A549 (cell line): ENCODE data around the gene TUBG2.
"Not testable (repeated sequence)": the region's sequence is repeated elsewhere in the genome, so short reads cannot be mapped to it uniquely, and the experiment has no call there.

ENCODE experiments used
- CTCF ChIP-seq: fragments of >200 bp; sonication (Bioruptor Twin); formaldehyde crosslinking; IDR thresholded peaks from 3 replicates; pipeline ENCODE4 v1.5.1; 2016
- ELK1 ChIP-seq: fragments of 150-350 bp; IDR thresholded peaks from 2 replicates; pipeline ENCODE4 v1.6.1; 2014; ENCODE audit warnings: low read depth, mild to moderate bottlenecking, low read length
- EP300 ChIP-seq, 2 experiments: fragments of >200 bp; sonication (Bioruptor Twin); formaldehyde crosslinking; IDR thresholded peaks; 2 replicates in 1 of 2; 3 replicates in 1 of 2; pipeline ENCODE4 v1.6.1; 2016 to 2017
- HDAC2 ChIP-seq: fragments of 200-600 bp; sonication (generic); IDR thresholded peaks from 2 replicates; pipeline ENCODE4 v1.6.1; 2016
- KDM5A ChIP-seq: fragments of 200-600 bp; sonication (generic); IDR thresholded peaks from 2 replicates; pipeline ENCODE4 v1.6.1; 2016; ENCODE audit warnings: antibody characterized with exemption, mild to moderate bottlenecking
- MAX ChIP-seq: IDR thresholded peaks from 2 replicates; pipeline ENCODE4 v1.6.1; 2012
- POLR2A ChIP-seq: IDR thresholded peaks from 2 replicates; pipeline ENCODE4 v1.6.1; 2012; ENCODE audit warnings: mild to moderate bottlenecking, low read length
- RARB ChIP-seq: fragments of 250-450 bp; sonication (Bioruptor Pico); IDR thresholded peaks from 2 replicates; pipeline ENCODE4 v1.8.0; 2021; ENCODE audit warnings: mild to moderate bottlenecking, moderate library complexity
- RCOR1 ChIP-seq: fragments of 150-350 bp; IDR thresholded peaks from 2 replicates; pipeline ENCODE4 v1.6.1; 2014; ENCODE audit warnings: antibody characterized with exemption, low read length, low read depth
- TP53 ChIP-seq: fragments of 250-450 bp; sonication (Bioruptor Pico); IDR thresholded peaks from 2 replicates; pipeline ENCODE4 v1.5.0; 2021; ENCODE audit warnings: mild to moderate bottlenecking, moderate library complexity
- ZFP36 ChIP-seq: fragments of 450-650 bp; IDR thresholded peaks from 2 replicates; pipeline ENCODE4 v1.6.1; 2014; ENCODE audit warnings: borderline replicate concordance; ENCODE audit not compliant: partially characterized antibody
- ZSCAN20 ChIP-seq: fragments of 250-450 bp; sonication (Bioruptor Pico); IDR thresholded peaks from 2 replicates; pipeline ENCODE4 v1.8.0; 2022; ENCODE audit warnings: mild to moderate bottlenecking, moderate library complexity
- TF ChIP-seq, protein P1 (sequence below): fragments of 450-650 bp; IDR thresholded peaks from 2 replicates; pipeline ENCODE4 v1.6.1; 2014; ENCODE audit warnings: antibody characterized with exemption
- TF ChIP-seq, protein P2 (sequence below): fragments of 200-600 bp; sonication (generic); IDR thresholded peaks from 2 replicates; pipeline ENCODE4 v1.6.1; 2016; ENCODE audit warnings: antibody characterized with exemption, mild to moderate bottlenecking, moderate library complexity

DNA sequence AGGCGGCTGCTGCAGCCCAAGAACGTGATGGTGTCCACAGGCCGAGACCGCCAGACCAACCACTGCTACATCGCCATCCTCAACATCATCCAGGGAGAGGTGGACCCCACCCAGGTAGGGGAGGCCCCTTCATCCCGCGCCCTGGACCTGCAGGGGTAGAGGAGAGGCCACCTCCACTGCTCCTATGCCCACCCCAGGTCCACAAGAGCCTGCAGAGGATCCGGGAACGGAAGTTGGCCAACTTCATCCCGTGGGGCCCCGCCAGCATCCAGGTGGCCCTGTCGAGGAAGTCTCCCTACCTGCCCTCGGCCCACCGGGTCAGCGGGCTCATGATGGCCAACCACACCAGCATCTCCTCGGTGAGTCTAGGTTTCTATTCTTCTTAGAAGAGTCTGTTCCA lies 7.0 kb downstream of the TUBG2 start:
- TF ChIP-seq, protein P1, sequence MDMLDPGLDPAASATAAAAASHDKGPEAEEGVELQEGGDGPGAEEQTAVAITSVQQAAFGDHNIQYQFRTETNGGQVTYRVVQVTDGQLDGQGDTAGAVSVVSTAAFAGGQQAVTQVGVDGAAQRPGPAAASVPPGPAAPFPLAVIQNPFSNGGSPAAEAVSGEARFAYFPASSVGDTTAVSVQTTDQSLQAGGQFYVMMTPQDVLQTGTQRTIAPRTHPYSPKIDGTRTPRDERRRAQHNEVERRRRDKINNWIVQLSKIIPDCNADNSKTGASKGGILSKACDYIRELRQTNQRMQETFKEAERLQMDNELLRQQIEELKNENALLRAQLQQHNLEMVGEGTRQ = not testable (repeated sequence)
- TF ChIP-seq ZSCAN20 (CRISPR knock-in tag); MAX; CTCF; POLR2A; HDAC2; KDM5A; RCOR1; RARB (CRISPR knock-in tag); ZFP36; EP300 (IDR thresholded peaks at IDR 0.05); TP53 (CRISPR knock-in tag); ELK1: not testable (repeated sequence)
- TF ChIP-seq, protein P2, sequence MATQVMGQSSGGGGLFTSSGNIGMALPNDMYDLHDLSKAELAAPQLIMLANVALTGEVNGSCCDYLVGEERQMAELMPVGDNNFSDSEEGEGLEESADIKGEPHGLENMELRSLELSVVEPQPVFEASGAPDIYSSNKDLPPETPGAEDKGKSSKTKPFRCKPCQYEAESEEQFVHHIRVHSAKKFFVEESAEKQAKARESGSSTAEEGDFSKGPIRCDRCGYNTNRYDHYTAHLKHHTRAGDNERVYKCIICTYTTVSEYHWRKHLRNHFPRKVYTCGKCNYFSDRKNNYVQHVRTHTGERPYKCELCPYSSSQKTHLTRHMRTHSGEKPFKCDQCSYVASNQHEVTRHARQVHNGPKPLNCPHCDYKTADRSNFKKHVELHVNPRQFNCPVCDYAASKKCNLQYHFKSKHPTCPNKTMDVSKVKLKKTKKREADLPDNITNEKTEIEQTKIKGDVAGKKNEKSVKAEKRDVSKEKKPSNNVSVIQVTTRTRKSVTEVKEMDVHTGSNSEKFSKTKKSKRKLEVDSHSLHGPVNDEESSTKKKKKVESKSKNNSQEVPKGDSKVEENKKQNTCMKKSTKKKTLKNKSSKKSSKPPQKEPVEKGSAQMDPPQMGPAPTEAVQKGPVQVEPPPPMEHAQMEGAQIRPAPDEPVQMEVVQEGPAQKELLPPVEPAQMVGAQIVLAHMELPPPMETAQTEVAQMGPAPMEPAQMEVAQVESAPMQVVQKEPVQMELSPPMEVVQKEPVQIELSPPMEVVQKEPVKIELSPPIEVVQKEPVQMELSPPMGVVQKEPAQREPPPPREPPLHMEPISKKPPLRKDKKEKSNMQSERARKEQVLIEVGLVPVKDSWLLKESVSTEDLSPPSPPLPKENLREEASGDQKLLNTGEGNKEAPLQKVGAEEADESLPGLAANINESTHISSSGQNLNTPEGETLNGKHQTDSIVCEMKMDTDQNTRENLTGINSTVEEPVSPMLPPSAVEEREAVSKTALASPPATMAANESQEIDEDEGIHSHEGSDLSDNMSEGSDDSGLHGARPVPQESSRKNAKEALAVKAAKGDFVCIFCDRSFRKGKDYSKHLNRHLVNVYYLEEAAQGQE = not testable (repeated sequence)
